Skeletal muscle cell (primary cell): ENCODE results near the gene ADGRF3.
"Not testable (repeated sequence)": the region's sequence is repeated elsewhere in the genome, so short reads cannot be mapped to it uniquely, and the experiment has no call there.

Source experiments
- DNase-seq: peaks from one replicate; pipeline ENCODE4 v3.0.0-alpha.2; 2010; ENCODE audit warnings: low read depth
- H3K4me3 ChIP-seq: 2 replicates; pipeline ENCODE4 v1.5.1; 2011; ENCODE audit warnings: low read depth, mild to moderate bottlenecking, control low read depth, low read length, moderate library complexity

ADGRF3 gene

GRCh38 chr2:26290001-26290400 lies 56.6 kb downstream of the ADGRF3 start:
- DNase-seq = no peak
- H3K4me3 ChIP-seq = no peak overlapping the region

DNA sequence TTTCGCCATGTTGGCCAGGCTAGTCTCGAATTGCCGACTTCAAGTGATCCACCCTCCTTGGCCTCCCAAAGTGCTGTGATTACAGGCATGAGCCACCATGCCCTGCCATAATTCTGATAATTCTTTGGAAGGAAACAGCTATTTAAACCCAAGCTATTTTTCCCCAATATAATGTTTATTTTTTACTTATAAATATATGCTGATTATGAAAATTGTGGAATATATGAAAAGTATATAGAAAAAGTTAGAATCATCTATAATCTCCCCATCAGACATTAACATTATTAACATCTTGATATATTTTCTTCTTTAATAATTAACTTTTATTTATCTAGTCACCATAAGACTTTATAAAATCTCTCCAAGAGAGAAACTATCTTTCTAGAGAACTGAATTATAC lies 60.7 kb downstream of the ADGRF3 start:
- DNase-seq = no peak

GRCh38 chr2:26284132-26284531 lies 62.5 kb downstream of the ADGRF3 start:
- H3K4me3 ChIP-seq = no peak overlapping the region
- DNase-seq = no peak

More for the DNA sequence above, 60.7 kb downstream of the ADGRF3 start:
- no peak overlapping the region for H3K4me3 ChIP-seq

GRCh38 chr2:26283606-26284005 lies 63.0 kb downstream of the ADGRF3 start:
- H3K4me3 ChIP-seq = no peak overlapping the region
- DNase-seq = no peak

GRCh38 chr2:26281226-26281625 lies 65.4 kb downstream of the ADGRF3 start:
- no peak overlapping the region for H3K4me3 ChIP-seq
- no peak for DNase-seq

- no peak overlapping the region for H3K4me3 ChIP-seq
- DNase-seq = no peak
Observed at GRCh38 chr2:26279886-26280285, 66.7 kb downstream of the ADGRF3 start.

DNA sequence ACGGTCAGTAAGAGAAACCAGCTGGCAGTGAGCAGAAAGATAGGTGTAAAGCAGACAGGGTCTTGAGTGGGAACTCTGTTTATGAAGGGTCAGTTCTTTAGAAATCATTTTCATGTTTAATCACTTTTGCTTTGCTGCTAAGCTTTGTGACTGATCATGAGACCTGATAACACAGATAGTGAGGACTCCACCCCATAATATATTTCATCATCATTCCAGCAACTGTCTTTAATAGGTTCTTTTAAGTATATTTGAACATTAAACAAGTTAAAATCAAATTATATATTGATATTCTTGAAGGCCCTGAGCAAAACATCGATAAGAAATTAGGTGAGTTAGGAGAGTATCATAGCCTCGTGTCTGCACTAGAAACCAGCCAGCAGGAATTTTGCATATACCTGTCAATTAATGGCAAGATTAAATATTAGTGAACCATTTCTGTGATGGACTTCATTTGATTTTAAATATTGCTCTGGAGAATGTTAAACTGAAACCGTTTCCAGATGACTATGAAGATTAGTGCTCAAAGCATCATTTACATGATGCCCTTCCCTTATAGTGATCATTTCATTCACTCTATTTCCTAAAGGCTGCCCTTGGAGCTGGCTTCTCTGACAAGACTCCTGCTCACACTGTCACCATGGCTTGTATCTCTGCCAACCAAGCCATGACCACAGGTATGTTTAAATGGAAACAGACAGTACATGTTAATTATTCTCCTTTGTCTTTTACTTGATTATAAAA lies 69.9 kb downstream of the ADGRF3 start:
- no peak for DNase-seq
- H3K4me3 ChIP-seq = no peak overlapping the region

GRCh38 chr2:26274058-26274613 lies 72.5 kb downstream of the ADGRF3 start:
- H3K4me3 ChIP-seq = no peak overlapping the region
- peak; percentile 79 for DNase-seq

DNA sequence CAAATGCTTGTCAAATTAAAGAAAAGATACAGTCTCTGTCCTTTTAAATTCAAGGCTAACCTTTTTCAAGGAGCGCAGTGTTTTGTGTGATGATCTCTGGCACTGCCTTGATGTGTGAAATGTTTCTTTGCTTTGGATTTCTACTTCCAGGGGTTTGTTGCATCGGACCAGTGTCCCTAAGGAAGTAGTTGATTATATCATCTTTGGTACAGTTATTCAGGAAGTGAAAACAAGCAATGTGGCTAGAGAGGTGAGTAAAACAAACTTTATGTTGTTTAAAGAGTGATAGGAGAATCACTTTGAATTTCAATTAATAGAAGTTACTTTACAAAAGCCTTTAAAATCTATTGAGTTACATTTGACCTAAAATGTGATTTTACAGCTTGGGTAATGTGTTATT lies 73.1 kb downstream of the ADGRF3 start:
- H3K4me3 ChIP-seq = no peak overlapping the region
- peak; percentile 9 for DNase-seq

GRCh38 chr2:26270373-26270772 lies 76.2 kb downstream of the ADGRF3 start:
- no peak overlapping the region for H3K4me3 ChIP-seq
- no peak for DNase-seq

DNA sequence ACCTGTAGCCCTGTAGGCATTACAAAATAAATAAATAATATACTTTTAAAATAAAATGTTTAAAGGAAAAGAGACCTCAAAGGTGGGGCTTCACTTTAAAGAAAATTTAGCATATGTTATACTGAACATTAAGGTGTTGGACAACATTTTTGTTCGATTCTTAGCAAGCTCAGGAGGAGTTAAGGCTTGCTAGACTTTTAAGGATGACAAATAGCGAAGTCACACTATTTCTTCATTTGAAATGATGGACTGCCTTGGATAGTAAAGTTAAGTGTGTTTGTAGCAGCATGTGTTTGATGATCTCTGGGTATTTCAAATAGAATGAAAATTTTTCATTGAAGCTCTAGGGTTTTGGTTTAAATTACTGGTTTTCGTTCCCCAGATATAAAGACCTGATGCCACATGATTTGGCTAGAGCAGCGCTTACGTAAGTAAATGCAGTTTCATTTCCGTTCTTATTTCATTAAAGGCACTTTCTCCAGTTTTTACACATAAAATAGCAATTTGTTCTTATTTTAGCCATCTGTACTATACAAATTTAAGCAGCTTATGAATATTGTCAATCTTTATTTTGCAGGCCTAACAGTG lies 76.9 kb downstream of the ADGRF3 start:
- H3K4me3 ChIP-seq = no peak overlapping the region

DNA sequence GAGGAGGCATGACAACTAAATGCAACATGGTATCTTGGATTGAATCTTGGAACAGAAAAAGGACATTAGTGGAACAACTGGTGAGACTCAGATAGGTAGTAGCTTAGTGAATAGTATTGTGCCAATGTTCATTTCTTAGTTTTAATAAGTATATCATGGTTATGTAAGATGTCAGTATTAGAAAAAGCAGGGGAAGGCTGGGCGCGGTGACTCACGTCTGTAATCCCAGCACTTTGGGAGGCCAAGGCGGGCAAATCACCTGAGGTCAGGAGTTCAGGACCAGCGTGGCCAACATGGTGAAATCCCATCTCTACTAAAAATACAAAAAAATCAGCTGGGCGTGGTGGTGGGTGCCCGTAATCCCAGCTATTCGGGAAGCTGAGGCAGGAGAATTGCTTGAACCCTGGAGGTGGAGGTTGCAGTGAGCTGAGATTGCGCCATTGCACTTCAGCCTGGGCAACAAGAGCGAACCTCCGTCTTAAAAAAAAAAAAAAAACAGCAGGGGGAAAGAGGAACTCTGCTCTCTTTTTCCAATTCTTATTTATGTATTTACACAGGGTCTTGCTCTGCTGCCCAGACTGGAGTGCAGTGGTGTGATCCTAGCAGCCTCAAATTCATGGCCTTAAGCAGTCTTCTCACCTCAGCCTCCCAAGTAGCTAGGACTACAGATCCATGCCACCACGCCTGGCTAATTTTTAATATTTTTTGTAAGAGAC lies 77.8 kb downstream of the ADGRF3 start:
- DNase-seq, H3K4me3 ChIP-seq: not testable (repeated sequence)

More for the DNA sequence above, 76.9 kb downstream of the ADGRF3 start:
- DNase-seq = no peak

- no peak overlapping the region for H3K4me3 ChIP-seq
- no peak for DNase-seq
Observed at GRCh38 chr2:26268213-26268612, 78.4 kb downstream of the ADGRF3 start.

GRCh38 chr2:26258836-26259235 lies 87.8 kb downstream of the ADGRF3 start:
- not testable (repeated sequence) for H3K4me3 ChIP-seq, DNase-seq
